SK-N-SH treated with all-trans-retinoic acid at 6 μM for 48 hours (cell line): Measurements from ENCODE around the gene PGBD1.

Source experiments
- ESRRG ChIP-seq: fragments of 250-450 bp; sonication (Bioruptor Pico); IDR thresholded peaks from 2 replicates; pipeline ENCODE4 v1.6.1; 2021; ENCODE audit warnings: mild to moderate bottlenecking
- PPARA ChIP-seq: fragments of 250-450 bp; sonication (Bioruptor Pico); IDR thresholded peaks from 2 replicates; pipeline ENCODE4 v1.5.0; 2020; ENCODE audit warnings: mild to moderate bottlenecking, borderline replicate concordance
- RARB ChIP-seq: fragments of 250-450 bp; sonication (Bioruptor Pico); IDR thresholded peaks from 2 replicates; pipeline ENCODE4 v1.8.0; 2021; ENCODE audit warnings: mild to moderate bottlenecking, moderate library complexity
- SNAI2 ChIP-seq: fragments of 250-450 bp; sonication (Bioruptor Pico); IDR thresholded peaks from 2 replicates; pipeline ENCODE4 v1.5.0; 2020; ENCODE audit warnings: mild to moderate bottlenecking, moderate library complexity
- TCF4 ChIP-seq: fragments of 250-450 bp; sonication (Bioruptor Pico); IDR thresholded peaks from 2 replicates; pipeline ENCODE4 v1.8.0; 2021; ENCODE audit warnings: mild to moderate bottlenecking, moderate library complexity, borderline replicate concordance
- ZC3H10 ChIP-seq: fragments of 250-450 bp; sonication (Bioruptor Pico); IDR thresholded peaks from 2 replicates; pipeline ENCODE4 v1.5.1; 2021; ENCODE audit warnings: mild to moderate bottlenecking, moderate library complexity

- TF ChIP-seq RARB (no peak), ZC3H10 (CRISPR knock-in tag) (no peak), ESRRG (CRISPR knock-in tag) (no peak), PPARA (CRISPR knock-in tag) (no peak), TCF4 (CRISPR knock-in tag) (no peak), SNAI2 (CRISPR knock-in tag) (no peak)
Observed at GRCh38 chr6:28235912-28236452, 45.4 kb upstream of the PGBD1 start.
